Keratinocyte (primary cell): ENCODE results near the gene THBS4. TPM values are rescaled to one million over a fixed set of nuclear protein-coding genes. Genes with fewer than 3 reads are reported as not detected.

Experiments
- DNase-seq: peaks from one replicate; pipeline ENCODE4 v3.0.0-alpha.2; 2011; ENCODE audit warnings: low read depth, missing footprints, low spot score
- FAIRE-seq: peaks from 2 replicates; lab custom pipeline; 2011; peaks lifted over from hg19 to GRCh38; lab: Jason Lieb, UNC
- H2AFZ ChIP-seq: 2 replicates; pipeline ENCODE4 v1.6.0; 2012; ENCODE audit warnings: low read length, control low read depth, inconsistent platforms; ENCODE audit not compliant: control insufficient read depth
- H3K27ac ChIP-seq: 2 replicates; pipeline ENCODE4 v1.5.1; 2011; ENCODE audit warnings: low read length; ENCODE audit not compliant: control insufficient read depth, insufficient read depth
- H3K27me3 ChIP-seq: 3 replicates; pipeline ENCODE4 v1.6.0; 2011; ENCODE audit warnings: low read length; ENCODE audit not compliant: control insufficient read depth, insufficient read depth; ENCODE audit errors: extremely low read depth
- H3K36me3 ChIP-seq, 2 experiments: 2 replicates in 1 of 2; 3 replicates in 1 of 2; pipeline ENCODE4 v1.5.1; 2011; ENCODE audit warnings: low read length in 2 of 2, mild to moderate bottlenecking in 1 of 2; ENCODE audit not compliant: control insufficient read depth in 2 of 2, insufficient read depth in 2 of 2; ENCODE audit errors: extremely low read depth in 1 of 2
- H3K4me1 ChIP-seq: 3 replicates; pipeline ENCODE4 v1.5.1; 2011; ENCODE audit warnings: low read length; ENCODE audit not compliant: control insufficient read depth, insufficient read depth; ENCODE audit errors: extremely low read depth
- H3K4me2 ChIP-seq: 3 replicates; pipeline ENCODE4 v1.6.0; 2011; ENCODE audit warnings: low read depth, low read length; ENCODE audit not compliant: control insufficient read depth, insufficient read depth; ENCODE audit errors: extremely low read depth
- H3K4me3 ChIP-seq, 3 experiments: fragments of 200-600 bp in 1 of 3; sonication (generic) in 1 of 3; 2 replicates in 2 of 3; 3 replicates in 1 of 3; pipeline ENCODE4 v1.5.1; 2011 to 2016; ENCODE audit warnings: low read length in 3 of 3, mild to moderate bottlenecking in 3 of 3, control low read depth in 2 of 3, inconsistent platforms in 1 of 3, low read depth in 1 of 3, mixed read lengths in 1 of 3, mixed run types in 1 of 3, moderate library complexity in 1 of 3; ENCODE audit not compliant: control insufficient read depth in 2 of 3, insufficient read depth in 2 of 3; ENCODE audit errors: extremely low read depth in 1 of 3
- H3K79me2 ChIP-seq: 2 replicates; pipeline ENCODE4 v1.6.0; 2012; ENCODE audit warnings: low read length; ENCODE audit not compliant: control insufficient read depth, insufficient read depth
- H3K9ac ChIP-seq: 3 replicates; pipeline ENCODE4 v1.6.0; 2011; ENCODE audit warnings: low read length; ENCODE audit not compliant: control insufficient read depth, insufficient read depth; ENCODE audit errors: extremely low read depth
- H3K9me1 ChIP-seq: 3 replicates; pipeline ENCODE4 v1.6.0; 2011; ENCODE audit warnings: low read length; ENCODE audit not compliant: control insufficient read depth, insufficient read depth; ENCODE audit errors: extremely low read depth
- H3K9me3 ChIP-seq: 2 replicates; pipeline ENCODE4 v1.5.1; 2012; ENCODE audit warnings: low read depth, low read length; ENCODE audit not compliant: control insufficient read depth
- H4K20me1 ChIP-seq: 3 replicates; pipeline ENCODE4 v1.6.0; 2011; ENCODE audit warnings: low read length; ENCODE audit not compliant: control insufficient read depth, insufficient read depth; ENCODE audit errors: extremely low read depth
- CTCF ChIP-seq, 3 experiments: IDR thresholded peaks in 1 of 3; conservative IDR thresholded peaks in 1 of 3; optimal IDR thresholded peaks in 1 of 3; 2 replicates in 2 of 3; 3 replicates in 1 of 3; pipeline versions ENCODE3 to v1.5.1; 2011; ENCODE audit warnings: low read length in 3 of 3, mild to moderate bottlenecking in 3 of 3, moderate library complexity in 2 of 3, control low read depth in 1 of 3, inconsistent platforms in 1 of 3; ENCODE audit not compliant: insufficient read depth in 2 of 3; ENCODE audit errors: extremely low read depth in 1 of 3
- EZH2 ChIP-seq: IDR thresholded peaks from one replicate; pipeline ENCODE4 v1.6.1; 2012; ENCODE audit warnings: inconsistent platforms, mild to moderate bottlenecking, low read length, moderate library complexity
- dilution Hi-C: fragments of 300-500 bp; cut with MboI; formaldehyde crosslinking; loops from one replicate; pipeline ENCODE4 v1.7.0; 2020; ENCODE audit warnings: low sequenced_read_pairs; ENCODE audit not compliant: extremely low pct_ligation_motif_present
- polyA plus RNA-seq, 5 experiments: library from polyadenylated mRNA; depleted of rRNA in 3 of 5; stranded (reverse) in 3 of 5; stranded (forward) in 1 of 5; unstranded in 1 of 5; fragments of >200 nt; gene quantifications; 1 replicate in 1 of 5; 2 replicates in 3 of 5; 3 replicates in 1 of 5; pipeline versions ENCODE4 v1.2.1 to v1.2.3, GENCODE V29; 2011 to 2012; ENCODE audit warnings: missing spikeins in 2 of 5, low read depth in 1 of 5, low replicate concordance in 1 of 5

THBS4 gene
- polyA plus RNA-seq, 1 donor (not counting 4 experiments of a cell fraction or from before 2014, with no cell fraction given), result 0.47 TPM

- H3K79me2 ChIP-seq, result no peaks in the 10 kb centered on the region
- no peaks in the 10 kb centered on the region for H3K27me3 ChIP-seq
These were observed 59.1 kb downstream of the THBS4 start for GRCh38 chr5:80094236-80094738.

GRCh38 chr5:80097451-80097850 is 62.3 kb downstream of the THBS4 start:
- Histone ChIP-seq H3K4me3 (no peak overlapping the region), H3K27me3 (no peaks in the 10 kb centered on the region), H3K4me2 (no peak overlapping the region), H3K79me2 (no peaks in the 10 kb centered on the region), H3K9ac (no peak overlapping the region), H3K36me3 (no peaks in the 10 kb centered on the region), H3K4me1 (no peaks in the 10 kb centered on the region), H3K9me3 (no peaks in the 10 kb centered on the region), H3K9me1 (no peaks in the 10 kb centered on the region), H2AFZ (no peak overlapping the region), H4K20me1 (no peaks in the 10 kb centered on the region), H3K27ac (no peak overlapping the region)
- TF ChIP-seq CTCF (optimal IDR thresholded peaks at IDR 0.05 in 1 of 3, IDR thresholded peaks at IDR 0.05 in 1 of 3, conservative IDR thresholded peaks at IDR 0.05 in 1 of 3; ENCODE audit: extremely low read depth in 1 of 3, insufficient read depth in 2 of 3, low read length in 3 of 3) (no peak), EZH2 (no peak)
- no peak for DNase-seq
- no peak for FAIRE-seq
- dilution Hi-C loops, result no loop called here

More at GRCh38 chr5:80094236-80094738, 59.1 kb downstream of the THBS4 start:
- no peak overlapping the region for H3K4me2 ChIP-seq
- FAIRE-seq (no peak), DNase-seq (no peak)
- no peak overlapping the region for H2AFZ ChIP-seq
- dilution Hi-C loops, result no loop called here
- no peak overlapping the region for H3K9ac ChIP-seq
- no peak overlapping the region for H3K4me3 ChIP-seq
- TF ChIP-seq EZH2 (no peak), CTCF (optimal IDR thresholded peaks at IDR 0.05 in 1 of 3, IDR thresholded peaks at IDR 0.05 in 1 of 3, conservative IDR thresholded peaks at IDR 0.05 in 1 of 3; ENCODE audit: extremely low read depth in 1 of 3, insufficient read depth in 2 of 3, low read length in 3 of 3) (no peak)
- no peaks in the 10 kb centered on the region for H4K20me1 ChIP-seq
- no peaks in the 10 kb centered on the region for H3K9me3 ChIP-seq
- no peaks in the 10 kb centered on the region for H3K4me1 ChIP-seq
- H3K36me3 ChIP-seq, result no peaks in the 10 kb centered on the region
- no peaks in the 10 kb centered on the region for H3K9me1 ChIP-seq
- no peak overlapping the region for H3K27ac ChIP-seq
